NCI-H146 (cell line): ENCODE results near the gene AMOTL1.
"Not testable (repeated sequence)": the region's sequence is repeated elsewhere in the genome, so short reads cannot be mapped to it uniquely, and the experiment has no call there.

ENCODE experiments used
- DNase-seq: peaks from one replicate; lab custom pipeline; 2025; lab: John Stamatoyannopoulos, UW

AMOTL1 gene

GRCh38 chr11:94877443-94878200, 109.5 kb downstream of the AMOTL1 start:
- no peak for DNase-seq

- DNase-seq: no peak
These were observed 110.8 kb downstream of the AMOTL1 start for GRCh38 chr11:94879006-94879405.

GRCh38 chr11:94880216-94880615, 112.1 kb downstream of the AMOTL1 start:
- no peak for DNase-seq

- no peak for DNase-seq
These were observed 114.8 kb downstream of the AMOTL1 start for GRCh38 chr11:94882931-94883330.

- no peak for DNase-seq
These were observed 115.7 kb downstream of the AMOTL1 start for GRCh38 chr11:94883878-94884277.

- DNase-seq: no peak
These were observed 116.2 kb downstream of the AMOTL1 start for GRCh38 chr11:94884376-94884775.

GRCh38 chr11:94885133-94885532, 117.0 kb downstream of the AMOTL1 start:
- no peak for DNase-seq

GRCh38 chr11:94885581-94885980, 117.4 kb downstream of the AMOTL1 start:
- DNase-seq: no peak

GRCh38 chr11:94888204-94888603, 120.0 kb downstream of the AMOTL1 start:
- no peak for DNase-seq

- no peak for DNase-seq
These were observed 127.3 kb downstream of the AMOTL1 start for GRCh38 chr11:94895451-94895850.

GRCh38 chr11:94895971-94896370, 127.8 kb downstream of the AMOTL1 start:
- no peak for DNase-seq

- DNase-seq: peak; percentile 16
These were observed 129.2 kb downstream of the AMOTL1 start for GRCh38 chr11:94897330-94897768.

GRCh38 chr11:94907226-94907625, 139.1 kb downstream of the AMOTL1 start:
- DNase-seq: no peak

GRCh38 chr11:94909371-94909820, 141.2 kb downstream of the AMOTL1 start:
- no peak for DNase-seq

GRCh38 chr11:94910270-94910669, 142.1 kb downstream of the AMOTL1 start:
- DNase-seq: no peak

GRCh38 chr11:94910779-94911178, 142.6 kb downstream of the AMOTL1 start:
- no peak for DNase-seq

- DNase-seq: no peak
These were observed 144.7 kb downstream of the AMOTL1 start for GRCh38 chr11:94912806-94913205.

GRCh38 chr11:94913718-94914394, 145.7 kb downstream of the AMOTL1 start:
- not testable (repeated sequence) for DNase-seq

GRCh38 chr11:94920311-94920710, 152.2 kb downstream of the AMOTL1 start:
- DNase-seq: no peak

- no peak for DNase-seq
These were observed 154.3 kb downstream of the AMOTL1 start for GRCh38 chr11:94922321-94923003.

GRCh38 chr11:94923004-94923334, 154.8 kb downstream of the AMOTL1 start:
- no peak for DNase-seq

GRCh38 chr11:94924171-94924572, 156.0 kb downstream of the AMOTL1 start:
- no peak for DNase-seq

- no peak for DNase-seq
These were observed 156.5 kb downstream of the AMOTL1 start for GRCh38 chr11:94924612-94925011.
